SK-N-SH (cell line): ENCODE measurements around the gene ARHGAP26. TPM values are rescaled to one million over a fixed set of nuclear protein-coding genes. Genes with fewer than 3 reads are reported as not detected.

ENCODE experiments used
- CTCF ChIA-PET: fragments of 300-600, 350-600 bp; formaldehyde crosslinking; extraction: SDS; loops from one replicate; lab custom pipeline; 2021; lab: Yijun Ruan, JAX
- POLR2A ChIA-PET: fragments of 350-600 bp; sonication (Branson Sonifier 250); formaldehyde crosslinking; extraction: SDS; loops from one replicate; lab custom pipeline; 2020; ENCODE audit warnings: antibody characterized with exemption, inconsistent platforms; lab: Yijun Ruan, JAX
- DNase-seq: peaks from one replicate; pipeline ENCODE4 v3.0.0; 2012
- H2AFZ ChIP-seq: fragments of 200-600 bp; sonication (generic); 2 replicates; pipeline ENCODE4 v1.8.1; 2016; ENCODE audit warnings: antibody characterized with exemption, mild to moderate bottlenecking, low read depth
- H3F3A ChIP-seq: fragments of 200-600 bp; sonication (generic); replicated peaks from 2 replicates; pipeline ENCODE3; 2016; ENCODE audit warnings: antibody characterized with exemption, mild to moderate bottlenecking; ENCODE audit not compliant: insufficient read depth
- H3K27ac ChIP-seq, 2 experiments: fragments of 200-500 bp in 1 of 2; fragments of 200-600 bp in 1 of 2; sonication (Bioruptor generic) in 1 of 2; sonication (generic), shearing (Covaris generic) in 1 of 2; 2 replicates each; pipeline versions ENCODE4 v1.5.1 to v1.6.1; 2014 to 2016; ENCODE audit warnings: low read depth in 2 of 2, inconsistent platforms in 1 of 2, low read length in 1 of 2, mild to moderate bottlenecking in 1 of 2, mixed read lengths in 1 of 2
- H3K27me3 ChIP-seq: fragments of 200-600 bp; sonication (generic), shearing (Covaris generic); 2 replicates; pipeline ENCODE4 v1.6.1; 2016; ENCODE audit warnings: mixed run types; ENCODE audit not compliant: insufficient read depth
- H3K36me3 ChIP-seq, 2 experiments: fragments of 200-500 bp in 1 of 2; fragments of 200-600 bp in 1 of 2; sonication (Bioruptor generic) in 1 of 2; sonication (generic) in 1 of 2; replicated peaks in 1 of 2; 2 replicates each; pipeline versions ENCODE3 to v1.5.1; 2014 to 2016; ENCODE audit warnings: low read length in 1 of 2, mild to moderate bottlenecking in 1 of 2; ENCODE audit not compliant: insufficient read depth in 2 of 2, control insufficient read depth in 1 of 2
- H3K4me1 ChIP-seq, 2 experiments: fragments of 200-500 bp in 1 of 2; fragments of 200-600 bp in 1 of 2; sonication (Bioruptor generic) in 1 of 2; sonication (generic), shearing (Covaris generic) in 1 of 2; 2 replicates each; pipeline versions ENCODE4 v1.5.1 to v1.6.1; 2014 to 2016; ENCODE audit warnings: low read depth in 1 of 2, low read length in 1 of 2, mixed run types in 1 of 2; ENCODE audit not compliant: insufficient read depth in 2 of 2, control insufficient read depth in 1 of 2
- H3K4me2 ChIP-seq: fragments of 200-600 bp; sonication (generic), shearing (Covaris generic); 2 replicates; pipeline ENCODE4 v1.6.1; 2017; ENCODE audit warnings: mixed run types
- H3K4me3 ChIP-seq, 2 experiments: fragments of 200-500 bp in 1 of 2; fragments of 200-600 bp in 1 of 2; sonication (Bioruptor generic) in 1 of 2; sonication (generic), shearing (Covaris generic) in 1 of 2; 2 replicates each; pipeline versions ENCODE4 v1.5.1 to v1.8.1; 2014 to 2016; ENCODE audit warnings: low read depth in 2 of 2, inconsistent platforms in 1 of 2, low read length in 1 of 2, mild to moderate bottlenecking in 1 of 2, mixed read lengths in 1 of 2, moderate library complexity in 1 of 2
- H3K79me2 ChIP-seq: fragments of 200-600 bp; sonication (generic); 2 replicates; pipeline ENCODE4 v1.8.1; 2017; ENCODE audit warnings: mild to moderate bottlenecking; ENCODE audit not compliant: insufficient read depth
- H3K9ac ChIP-seq: fragments of 200-600 bp; sonication (generic); 2 replicates; pipeline ENCODE4 v1.6.1; 2017; ENCODE audit warnings: mixed run types
- H3K9me2 ChIP-seq: fragments of 200-600 bp; sonication (generic); 2 replicates; pipeline ENCODE4 v1.6.1; 2017; ENCODE audit warnings: mixed run types
- H3K9me3 ChIP-seq: fragments of 200-600 bp; sonication (generic); 2 replicates; pipeline ENCODE4 v1.6.1; 2017; ENCODE audit warnings: mixed run types, mild to moderate bottlenecking, moderate library complexity
- H4K20me1 ChIP-seq: fragments of 200-600 bp; sonication (generic); 2 replicates; pipeline ENCODE4 v1.6.1; 2017; ENCODE audit warnings: mild to moderate bottlenecking, mixed run types; ENCODE audit not compliant: insufficient read depth
- CTCF ChIP-seq: fragments of 200-600 bp; sonication (generic); IDR thresholded peaks from 2 replicates; pipeline ENCODE4 v1.6.1; 2017; ENCODE audit warnings: antibody characterized with exemption, mild to moderate bottlenecking, moderate library complexity
- ELF1 ChIP-seq: IDR thresholded peaks from 2 replicates; pipeline ENCODE4 v1.4.0; 2012
- FOSL2 ChIP-seq: IDR thresholded peaks from 2 replicates; pipeline ENCODE4 v1.4.0; 2012; ENCODE audit warnings: low read depth, mild to moderate bottlenecking, moderate library complexity, borderline replicate concordance
- GATA2 ChIP-seq: sonication (generic); formaldehyde crosslinking; IDR thresholded peaks from 2 replicates; pipeline ENCODE4 v1.5.0; 2020; ENCODE audit warnings: mild to moderate bottlenecking, missing genetic modification reagents
- MAX ChIP-seq: IDR thresholded peaks from 2 replicates; pipeline ENCODE4 v1.4.0; 2012; ENCODE audit warnings: low read depth
- RCOR1 ChIP-seq: fragments of 150-350 bp; IDR thresholded peaks from 2 replicates; pipeline ENCODE4 v1.6.1; 2017; ENCODE audit warnings: antibody characterized with exemption, low read length
- REST ChIP-seq: IDR thresholded peaks from 2 replicates; pipeline ENCODE4 v1.6.1; 2012; ENCODE audit warnings: mild to moderate bottlenecking, low read depth, low read length, moderate library complexity
- RFX5 ChIP-seq: IDR thresholded peaks from 2 replicates; pipeline ENCODE4 v1.6.1; 2012; ENCODE audit warnings: mild to moderate bottlenecking, improper control_type of control experiment, low read length
- RXRA ChIP-seq: IDR thresholded peaks from 2 replicates; pipeline ENCODE4 v1.4.0; 2012; ENCODE audit warnings: low read depth, mild to moderate bottlenecking, borderline replicate concordance
- SIN3A ChIP-seq: IDR thresholded peaks from 2 replicates; pipeline ENCODE4 v1.6.1; 2012; ENCODE audit warnings: low read depth, mild to moderate bottlenecking, low read length, moderate library complexity, borderline replicate concordance
- TAF1 ChIP-seq: IDR thresholded peaks from 2 replicates; pipeline ENCODE4 v1.6.1; 2012; ENCODE audit warnings: low read depth, mild to moderate bottlenecking, low read length, moderate library complexity, borderline replicate concordance
- TEAD4 ChIP-seq: IDR thresholded peaks from 2 replicates; pipeline ENCODE4 v1.4.0; 2012; ENCODE audit warnings: mild to moderate bottlenecking, borderline replicate concordance; ENCODE audit not compliant: insufficient read depth
- WGBS: methylation state at CpG from one replicate; pipeline ENCODE4 v1.1.6; 2017; ENCODE audit warnings: low lambda C conversion rate; 5-methylcytosine and 5-hydroxymethylcytosine counted together
- polyA plus RNA-seq, 3 experiments: library from polyadenylated mRNA; depleted of rRNA; stranded (reverse); fragments of >200 nt; gene quantifications; 2 replicates each; pipeline ENCODE4 v1.2.3, GENCODE V29; 2012

The ARHGAP26 gene
- polyA plus RNA-seq, 1 of the 3 experiments (the other 2 are of a cell fraction) = 6.1 TPM

- no peak overlapping the region for H3K4me2 ChIP-seq
- H3K27ac ChIP-seq = no peak overlapping the region
- no peak for DNase-seq
- H4K20me1 ChIP-seq = no peaks in the 10 kb centered on the region
- H3K9ac ChIP-seq = no peak overlapping the region
- no peaks in the 10 kb centered on the region for H3K27me3 ChIP-seq
- H3K9me3 ChIP-seq = no peaks in the 10 kb centered on the region
- H3K36me3 ChIP-seq = peaks cover 0 to 10% of the 10 kb centered on the region in 2 experiments
- ChIA-PET POLR2A (no interaction called here), CTCF (interaction anchor here (1.1 to 1.6 kb wide), 2 partner anchors 8 to 11 kb away, joined by 4 to 6 read pairs; no protein-coding TSS in a partner anchor)
- H3K4me1 ChIP-seq = peaks cover 17 to 22% of the 10 kb centered on the region in 2 experiments; a peak in 3 of 4 replicates
- peak; percentile 84 for TF ChIP-seq MAX
- no peak for TF ChIP-seq RCOR1
- no peaks in the 10 kb centered on the region for H3K79me2 ChIP-seq
- no peak overlapping the region for H3K4me3 ChIP-seq
- H3K9me2 ChIP-seq = no peaks in the 10 kb centered on the region
- no peak overlapping the region for H2AFZ ChIP-seq
- 74% methylated on average over 2 of the region's 2 CpGs for WGBS
- H3F3A ChIP-seq = no peaks in the 10 kb centered on the region
Observed at GRCh38 chr5:143219696-143220095, 449.5 kb downstream of the ARHGAP26 start.

GRCh38 chr5:143220748-143221251 is 450.6 kb downstream of the ARHGAP26 start:
- no peaks in the 10 kb centered on the region for H3K9me3 ChIP-seq
- CTCF ChIA-PET = interaction anchor here (1.1 to 1.6 kb wide), 2 partner anchors 9 to 12 kb away, joined by 4 to 6 read pairs; no protein-coding TSS in a partner anchor
- no peaks in the 10 kb centered on the region for H3K9me2 ChIP-seq
- no peaks in the 10 kb centered on the region for H3K79me2 ChIP-seq
- no peak overlapping the region for H2AFZ ChIP-seq
- POLR2A ChIA-PET = no interaction called here
- no peaks in the 10 kb centered on the region for H3K27me3 ChIP-seq
- no peak overlapping the region for H3K27ac ChIP-seq
- H3K4me3 ChIP-seq = no peak overlapping the region
- H3K36me3 ChIP-seq = peaks cover 0 to 9% of the 10 kb centered on the region in 2 experiments
- no peaks in the 10 kb centered on the region for H3F3A ChIP-seq
- 98% methylated on average over 3 of the region's 3 CpGs for WGBS
- no peak overlapping the region for H3K9ac ChIP-seq
- TF ChIP-seq TEAD4 = no peak
- TF ChIP-seq GATA2 = no peak
- H3K4me2 ChIP-seq = no peak overlapping the region
- H4K20me1 ChIP-seq = no peaks in the 10 kb centered on the region
- peaks cover 17 to 22% of the 10 kb centered on the region in 2 experiments; a peak in 3 of 4 replicates for H3K4me1 ChIP-seq
- DNase-seq = no peak

GRCh38 chr5:143222287-143223231 is 452.4 kb downstream of the ARHGAP26 start:
- Histone ChIP-seq H3K4me3 (no peak overlapping the region), H3K4me1 (peaks cover 12 to 19% of the 10 kb centered on the region in 2 experiments; a peak in 3 of 4 replicates), H3K27ac (peak overlapping the region in 1 of 2 experiments; percentile 58; a peak in 2 of 4 replicates), H3K9me2 (no peaks in the 10 kb centered on the region), H3K4me2 (peak overlapping the region; percentile 10; the same call in 1 of the 2 replicates), H3K36me3 (peaks cover 0 to 6% of the 10 kb centered on the region in 2 experiments), H4K20me1 (no peaks in the 10 kb centered on the region), H2AFZ (no peak overlapping the region), H3K79me2 (no peaks in the 10 kb centered on the region), H3K9ac (no peak overlapping the region), H3F3A (no peaks in the 10 kb centered on the region), H3K27me3 (no peaks in the 10 kb centered on the region), H3K9me3 (no peaks in the 10 kb centered on the region)
- ChIA-PET POLR2A (interaction anchor here (0.6 kb wide), 1 partner anchor 463 kb away, joined by 3 read pairs; no protein-coding TSS in a partner anchor), CTCF (interaction anchor here (0.9 kb wide), 1 partner anchor 181 kb away, joined by 4 read pairs; the partner anchor contains the start of gene NR3C1)
- peak; percentile 77 for DNase-seq
- 68% methylated on average over 16 of the region's 16 CpGs for WGBS
- TF ChIP-seq RFX5 (no peak), ELF1 (no peak), MAX (0 out of 2 replicates have a peak, but pooled peaks have one; percentile 32), RXRA (no peak), FOSL2 (no peak), CTCF (no peak), TAF1 (no peak), REST (no peak), SIN3A (no peak)
